Measurements from ENCODE around the gene LINGO4. TPM values are rescaled to one million over a fixed set of nuclear protein-coding genes. Genes with fewer than 3 reads are reported as not detected.

Gene LINGO4
- total and polyA plus RNA-seq, 2 of the 13 experiments (the other 11 are each of a cell fraction or from before 2014, with no cell fraction given): 0.02 to 0.05 TPM

- TF ChIP-seq, protein P1, sequence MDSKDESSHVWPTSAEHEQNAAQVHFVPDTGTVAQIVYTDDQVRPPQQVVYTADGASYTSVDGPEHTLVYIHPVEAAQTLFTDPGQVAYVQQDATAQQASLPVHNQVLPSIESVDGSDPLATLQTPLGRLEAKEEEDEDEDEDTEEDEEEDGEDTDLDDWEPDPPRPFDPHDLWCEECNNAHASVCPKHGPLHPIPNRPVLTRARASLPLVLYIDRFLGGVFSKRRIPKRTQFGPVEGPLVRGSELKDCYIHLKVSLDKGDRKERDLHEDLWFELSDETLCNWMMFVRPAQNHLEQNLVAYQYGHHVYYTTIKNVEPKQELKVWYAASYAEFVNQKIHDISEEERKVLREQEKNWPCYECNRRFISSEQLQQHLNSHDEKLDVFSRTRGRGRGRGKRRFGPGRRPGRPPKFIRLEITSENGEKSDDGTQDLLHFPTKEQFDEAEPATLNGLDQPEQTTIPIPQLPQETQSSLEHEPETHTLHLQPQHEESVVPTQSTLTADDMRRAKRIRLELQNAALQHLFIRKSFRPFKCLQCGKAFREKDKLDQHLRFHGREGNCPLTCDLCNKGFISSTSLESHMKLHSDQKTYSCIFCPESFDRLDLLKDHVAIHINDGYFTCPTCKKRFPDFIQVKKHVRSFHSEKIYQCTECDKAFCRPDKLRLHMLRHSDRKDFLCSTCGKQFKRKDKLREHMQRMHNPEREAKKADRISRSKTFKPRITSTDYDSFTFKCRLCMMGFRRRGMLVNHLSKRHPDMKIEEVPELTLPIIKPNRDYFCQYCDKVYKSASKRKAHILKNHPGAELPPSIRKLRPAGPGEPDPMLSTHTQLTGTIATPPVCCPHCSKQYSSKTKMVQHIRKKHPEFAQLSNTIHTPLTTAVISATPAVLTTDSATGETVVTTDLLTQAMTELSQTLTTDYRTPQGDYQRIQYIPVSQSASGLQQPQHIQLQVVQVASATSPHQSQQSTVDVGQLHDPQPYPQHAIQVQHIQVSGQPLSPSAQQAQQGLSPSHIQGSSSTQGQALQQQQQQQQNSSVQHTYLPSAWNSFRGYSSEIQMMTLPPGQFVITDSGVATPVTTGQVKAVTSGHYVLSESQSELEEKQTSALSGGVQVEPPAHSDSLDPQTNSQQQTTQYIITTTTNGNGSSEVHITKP (CRISPR knock-in tag; IDR thresholded peaks at IDR 0.05; ENCODE audit: low read depth): 0 out of 2 replicates have a peak, but pooled peaks have one; percentile 47
- no peak for TF ChIP-seq HOXD1 (CRISPR knock-in tag; IDR thresholded peaks at IDR 0.05)
- TF ChIP-seq NCOA2 (CRISPR knock-in tag; IDR thresholded peaks at IDR 0.05): peak; percentile 74
- TF ChIP-seq U2AF1 (optimal IDR thresholded peaks at IDR 0.05; ENCODE audit: low read depth, low read length): no peak
- TF ChIP-seq, protein P2, sequence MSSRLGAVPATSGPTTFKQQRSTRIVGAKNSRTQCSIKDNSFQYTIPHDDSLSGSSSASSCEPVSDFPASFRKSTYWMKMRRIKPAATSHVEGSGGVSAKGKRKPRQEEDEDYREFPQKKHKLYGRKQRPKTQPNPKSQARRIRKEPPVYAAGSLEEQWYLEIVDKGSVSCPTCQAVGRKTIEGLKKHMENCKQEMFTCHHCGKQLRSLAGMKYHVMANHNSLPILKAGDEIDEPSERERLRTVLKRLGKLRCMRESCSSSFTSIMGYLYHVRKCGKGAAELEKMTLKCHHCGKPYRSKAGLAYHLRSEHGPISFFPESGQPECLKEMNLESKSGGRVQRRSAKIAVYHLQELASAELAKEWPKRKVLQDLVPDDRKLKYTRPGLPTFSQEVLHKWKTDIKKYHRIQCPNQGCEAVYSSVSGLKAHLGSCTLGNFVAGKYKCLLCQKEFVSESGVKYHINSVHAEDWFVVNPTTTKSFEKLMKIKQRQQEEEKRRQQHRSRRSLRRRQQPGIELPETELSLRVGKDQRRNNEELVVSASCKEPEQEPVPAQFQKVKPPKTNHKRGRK (CRISPR knock-in tag; IDR thresholded peaks at IDR 0.05): no peak
- TF ChIP-seq MTA1 (CRISPR knock-in tag; IDR thresholded peaks at IDR 0.05; ENCODE audit: borderline replicate concordance): no peak
- TF ChIP-seq RFX3 (CRISPR knock-in tag; IDR thresholded peaks at IDR 0.05): 0 out of 2 replicates have a peak, but pooled peaks have one; percentile 6
- TF ChIP-seq SP5 (CRISPR knock-in tag; IDR thresholded peaks at IDR 0.05; ENCODE audit: borderline replicate concordance, low read depth): peak; percentile 55
- no peak for TF ChIP-seq PAWR (CRISPR knock-in tag; IDR thresholded peaks at IDR 0.05; ENCODE audit: borderline replicate concordance)
- no peak; the same call in 1 of the 2 replicates for TF ChIP-seq CTCF (CRISPR knock-in tag; IDR thresholded peaks at IDR 0.05)
- peak; percentile 57; the same call in 1 of the 2 replicates for TF ChIP-seq GABPB1 (CRISPR knock-in tag; IDR thresholded peaks at IDR 0.05)
- TF ChIP-seq SALL1 (CRISPR knock-in tag; IDR thresholded peaks at IDR 0.05): peak; percentile 49; the same call in 1 of the 2 replicates
- TF ChIP-seq, protein P3, sequence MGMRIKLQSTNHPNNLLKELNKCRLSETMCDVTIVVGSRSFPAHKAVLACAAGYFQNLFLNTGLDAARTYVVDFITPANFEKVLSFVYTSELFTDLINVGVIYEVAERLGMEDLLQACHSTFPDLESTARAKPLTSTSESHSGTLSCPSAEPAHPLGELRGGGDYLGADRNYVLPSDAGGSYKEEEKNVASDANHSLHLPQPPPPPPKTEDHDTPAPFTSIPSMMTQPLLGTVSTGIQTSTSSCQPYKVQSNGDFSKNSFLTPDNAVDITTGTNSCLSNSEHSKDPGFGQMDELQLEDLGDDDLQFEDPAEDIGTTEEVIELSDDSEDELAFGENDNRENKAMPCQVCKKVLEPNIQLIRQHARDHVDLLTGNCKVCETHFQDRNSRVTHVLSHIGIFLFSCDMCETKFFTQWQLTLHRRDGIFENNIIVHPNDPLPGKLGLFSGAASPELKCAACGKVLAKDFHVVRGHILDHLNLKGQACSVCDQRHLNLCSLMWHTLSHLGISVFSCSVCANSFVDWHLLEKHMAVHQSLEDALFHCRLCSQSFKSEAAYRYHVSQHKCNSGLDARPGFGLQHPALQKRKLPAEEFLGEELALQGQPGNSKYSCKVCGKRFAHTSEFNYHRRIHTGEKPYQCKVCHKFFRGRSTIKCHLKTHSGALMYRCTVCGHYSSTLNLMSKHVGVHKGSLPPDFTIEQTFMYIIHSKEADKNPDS (CRISPR knock-in tag; IDR thresholded peaks at IDR 0.05): peak; percentile 43; the same call in 1 of the 2 replicates
Measured at GRCh38 chr1:151832318-151832980, 27.2 kb upstream of the LINGO4 start (continued).

Data from HepG2 (cell line).